ENCODE measurements around the gene GALNT12.

Gene GALNT12

DNA sequence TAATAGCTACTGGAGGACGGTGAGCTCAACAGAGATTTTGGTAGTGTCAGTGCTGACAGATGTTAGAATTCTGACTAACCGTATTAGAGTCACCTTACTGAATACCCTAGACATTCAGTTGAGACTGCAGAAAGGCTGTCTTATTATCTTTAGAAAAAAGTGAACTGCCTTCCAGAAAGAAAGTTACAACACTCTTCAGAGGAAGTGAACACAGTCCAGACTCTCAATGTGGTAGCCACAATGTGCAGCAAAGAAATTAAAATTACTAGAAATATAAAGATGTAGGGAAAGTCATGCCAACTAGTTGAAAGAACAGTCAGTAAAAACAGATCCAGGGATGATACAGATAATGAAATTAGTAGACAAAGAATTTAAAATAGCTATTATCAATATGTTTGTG is 89.2 kb downstream of the GALNT12 start:
- POLR2A ChIA-PET, result no interaction called here
- DNase-seq (ENCODE audit: extremely low spot score), result no peak
- CTCF ChIA-PET, result interaction anchor here (1.6 kb wide), 1 partner anchor 20 kb away, joined by 5 read pairs; no protein-coding TSS in a partner anchor
- TF ChIP-seq, protein P1, sequence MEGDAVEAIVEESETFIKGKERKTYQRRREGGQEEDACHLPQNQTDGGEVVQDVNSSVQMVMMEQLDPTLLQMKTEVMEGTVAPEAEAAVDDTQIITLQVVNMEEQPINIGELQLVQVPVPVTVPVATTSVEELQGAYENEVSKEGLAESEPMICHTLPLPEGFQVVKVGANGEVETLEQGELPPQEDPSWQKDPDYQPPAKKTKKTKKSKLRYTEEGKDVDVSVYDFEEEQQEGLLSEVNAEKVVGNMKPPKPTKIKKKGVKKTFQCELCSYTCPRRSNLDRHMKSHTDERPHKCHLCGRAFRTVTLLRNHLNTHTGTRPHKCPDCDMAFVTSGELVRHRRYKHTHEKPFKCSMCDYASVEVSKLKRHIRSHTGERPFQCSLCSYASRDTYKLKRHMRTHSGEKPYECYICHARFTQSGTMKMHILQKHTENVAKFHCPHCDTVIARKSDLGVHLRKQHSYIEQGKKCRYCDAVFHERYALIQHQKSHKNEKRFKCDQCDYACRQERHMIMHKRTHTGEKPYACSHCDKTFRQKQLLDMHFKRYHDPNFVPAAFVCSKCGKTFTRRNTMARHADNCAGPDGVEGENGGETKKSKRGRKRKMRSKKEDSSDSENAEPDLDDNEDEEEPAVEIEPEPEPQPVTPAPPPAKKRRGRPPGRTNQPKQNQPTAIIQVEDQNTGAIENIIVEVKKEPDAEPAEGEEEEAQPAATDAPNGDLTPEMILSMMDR (IDR thresholded peaks at IDR 0.05; ENCODE audit: control extremely low read depth, extremely low read depth, low read depth, missing control alignments), result no peak

DNA sequence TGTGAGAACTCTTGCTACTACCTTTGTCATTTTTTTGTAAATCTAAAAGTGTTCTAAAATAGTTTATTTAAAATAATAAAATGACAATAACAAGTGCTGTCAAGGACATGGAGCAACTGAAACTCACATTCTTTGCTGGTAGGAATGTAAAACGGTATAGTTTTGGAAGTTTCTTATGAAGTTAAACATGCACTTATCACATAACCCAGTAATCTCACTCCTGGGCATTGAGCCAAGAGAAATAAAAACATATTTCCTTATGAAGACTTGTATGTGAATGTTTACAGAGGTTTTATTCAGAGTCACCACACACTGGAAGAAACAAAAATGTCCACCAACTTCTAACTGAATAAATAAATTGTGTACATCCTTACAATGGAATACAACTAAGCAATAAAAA is 90.3 kb downstream of the GALNT12 start:
- TF ChIP-seq, protein P1 (IDR thresholded peaks at IDR 0.05; ENCODE audit: control extremely low read depth, extremely low read depth, low read depth, missing control alignments), result no peak
- CTCF ChIA-PET, result interaction anchor here (1.2 kb wide), 1 partner anchor 9 kb away, joined by 4 read pairs; no protein-coding TSS in a partner anchor
- DNase-seq (ENCODE audit: extremely low spot score), result no peak
- POLR2A ChIA-PET, result no interaction called here

DNA sequence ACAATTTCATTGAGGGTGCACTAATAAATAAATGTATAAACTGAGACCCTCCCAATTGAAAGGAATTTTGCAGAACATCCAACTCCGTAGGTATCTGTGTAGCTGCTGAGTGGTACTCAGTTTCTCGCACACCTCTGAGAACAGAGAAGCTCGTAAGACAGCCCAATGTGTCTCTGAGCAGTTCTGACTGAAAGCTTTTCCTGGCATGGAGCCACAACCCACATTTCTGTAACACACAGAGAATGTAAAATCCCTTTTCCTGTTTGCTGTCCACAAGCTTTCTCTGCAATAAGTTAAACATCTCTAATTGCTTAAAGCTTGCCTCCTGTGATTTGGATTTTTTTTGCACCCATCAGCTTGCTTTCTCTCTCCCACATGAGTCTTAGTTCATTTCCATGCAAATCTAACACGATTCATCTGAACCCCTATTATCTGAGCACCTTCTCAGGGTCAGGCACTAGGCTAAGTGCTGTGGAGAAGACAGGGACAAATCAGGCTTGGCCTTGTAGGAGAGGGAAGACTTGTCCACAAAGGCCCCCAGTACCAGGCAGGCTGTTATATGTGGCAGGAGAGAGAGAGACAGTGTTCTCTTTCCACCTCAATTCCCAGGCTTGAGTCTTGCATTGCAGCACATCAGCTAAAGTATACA is 92.1 kb downstream of the GALNT12 start:
- TF ChIP-seq, protein P1 (IDR thresholded peaks at IDR 0.05; ENCODE audit: control extremely low read depth, extremely low read depth, low read depth, missing control alignments), result no peak
- ChIA-PET POLR2A (no interaction called here), CTCF (interaction anchor here (0.8 to 1.4 kb wide), 3 partner anchors 10 to 78 kb away, joined by 3 to 7 read pairs (median 3); no protein-coding TSS in a partner anchor)
- no peak for DNase-seq (ENCODE audit: extremely low spot score)

Data from GM10248 (cell line).